T-helper 22 cell (primary cell): ENCODE measurements around the gene ZNF750.

Experiments used
- DNase-seq: peaks from one replicate; pipeline ENCODE4 v3.0.0-alpha.2; 2020; ENCODE audit warnings: low read depth

ZNF750 gene

DNA sequence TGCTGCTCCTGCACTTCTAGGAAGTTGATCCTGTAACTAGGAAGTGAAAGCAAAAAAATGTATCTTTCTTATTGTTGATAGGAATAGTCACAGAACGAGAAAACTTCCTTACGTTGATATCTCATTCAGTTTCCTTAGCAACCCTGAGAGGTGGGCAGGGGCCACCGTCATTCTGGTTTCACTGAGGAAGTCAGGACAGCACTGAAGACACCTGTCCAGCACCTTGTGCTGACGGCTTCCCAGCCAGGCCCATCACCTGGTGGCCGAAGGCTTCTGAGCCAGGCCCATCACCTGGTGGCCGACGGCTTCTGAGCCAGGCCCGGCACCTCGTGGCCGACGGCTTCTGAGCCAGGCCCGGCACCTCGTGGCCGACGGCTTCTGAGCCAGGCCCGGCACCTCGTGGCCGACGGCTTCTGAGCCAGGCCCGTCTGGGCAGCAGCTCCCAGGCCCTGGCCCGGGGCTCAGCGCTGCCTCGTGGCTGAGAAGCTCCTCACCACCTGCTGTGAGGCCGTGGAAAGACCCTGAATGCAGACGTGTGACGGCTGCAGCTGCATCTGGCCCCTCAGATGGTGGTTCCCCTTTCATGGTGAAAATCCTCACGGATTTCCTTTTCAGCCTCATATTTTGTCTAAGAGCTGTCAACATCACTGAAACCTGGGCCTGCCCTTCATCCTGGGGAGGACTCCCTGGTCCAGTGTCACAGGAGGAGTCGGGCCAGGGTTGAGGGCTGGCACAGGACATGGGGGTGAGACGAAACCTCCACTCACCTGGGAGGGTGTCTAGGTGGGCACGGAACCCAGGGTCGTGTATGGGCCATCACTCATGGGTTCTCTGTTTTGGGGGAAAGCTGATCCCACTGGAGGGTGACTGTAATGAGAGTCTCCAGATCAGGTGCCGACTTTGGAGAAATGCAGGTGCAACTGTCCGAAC is 33.0 kb upstream of the ZNF750 start:
- no peak for DNase-seq

DNA sequence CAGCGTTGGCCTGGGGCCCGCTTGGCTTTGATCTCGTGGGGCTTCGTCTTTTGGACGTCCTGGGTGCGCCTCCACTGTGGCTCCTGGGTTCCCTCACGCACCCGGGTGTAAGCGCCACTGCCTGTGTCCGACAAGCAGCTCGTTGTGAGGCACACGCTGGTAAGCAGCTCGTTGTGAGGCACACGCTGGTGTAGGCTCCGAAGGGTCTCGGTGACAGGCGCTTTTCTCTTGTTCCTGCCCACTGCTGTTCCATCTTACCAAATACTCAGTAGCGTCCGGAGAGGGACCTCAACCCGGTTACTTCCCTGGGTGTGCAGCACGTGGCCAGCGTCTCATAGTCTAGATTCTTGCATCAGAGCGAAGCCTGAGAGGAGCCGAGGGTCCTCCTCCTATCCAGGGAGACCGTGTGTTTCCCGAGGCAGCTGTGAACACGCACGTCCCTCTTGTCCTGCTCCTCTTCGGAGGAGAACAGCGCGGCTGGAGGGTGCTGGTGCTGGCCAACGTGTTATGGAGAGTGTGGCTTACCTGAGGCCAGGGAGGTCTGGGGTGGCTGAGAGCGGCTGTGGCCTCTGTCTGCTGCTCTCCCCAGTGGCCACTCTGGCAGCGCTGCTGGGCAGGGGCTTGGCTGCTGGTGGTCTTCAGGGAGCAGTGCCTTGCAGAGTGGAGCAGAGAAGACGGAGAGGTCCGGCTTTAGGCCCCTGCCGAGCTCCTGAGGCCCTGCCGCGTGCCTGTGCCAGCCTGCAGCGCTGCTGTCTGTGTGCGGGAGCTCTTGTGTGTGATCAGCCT is 32.1 kb upstream of the ZNF750 start:
- no peak for DNase-seq

DNA sequence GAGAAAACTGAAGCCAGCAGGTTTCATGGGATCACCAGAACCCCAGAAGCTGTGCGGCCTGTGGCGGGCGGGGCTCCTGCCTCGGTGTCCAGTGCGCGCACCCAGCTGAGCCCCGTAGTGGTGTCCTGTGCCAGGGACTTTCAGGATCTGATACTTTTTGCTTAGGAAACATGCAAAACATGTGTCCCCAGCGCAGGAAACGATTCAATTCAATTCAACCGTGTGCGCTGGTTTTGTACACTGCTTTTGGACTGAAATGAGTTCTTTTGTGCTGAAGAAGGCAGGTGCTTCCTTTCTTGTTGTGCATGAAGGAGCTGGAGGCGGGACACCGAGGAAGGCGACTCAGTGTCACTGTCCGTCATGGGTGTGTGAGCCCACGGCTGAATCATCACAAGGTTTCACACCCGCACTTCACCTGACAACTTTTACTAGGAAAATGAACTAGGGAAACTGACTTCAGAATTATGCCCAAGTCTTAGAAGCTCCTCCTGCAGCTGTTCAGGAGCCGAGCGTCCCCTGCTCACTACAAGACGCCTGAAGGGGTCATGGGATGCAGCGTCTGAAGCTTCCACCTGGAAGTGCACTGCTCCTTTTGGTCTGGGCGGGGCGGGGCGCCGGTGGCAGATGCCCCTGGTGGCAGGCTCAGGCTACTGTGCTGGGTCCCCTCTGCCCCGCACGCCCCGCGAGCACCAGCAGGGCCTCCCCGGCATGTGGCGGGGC is 31.4 kb upstream of the ZNF750 start:
- no peak for DNase-seq

DNA sequence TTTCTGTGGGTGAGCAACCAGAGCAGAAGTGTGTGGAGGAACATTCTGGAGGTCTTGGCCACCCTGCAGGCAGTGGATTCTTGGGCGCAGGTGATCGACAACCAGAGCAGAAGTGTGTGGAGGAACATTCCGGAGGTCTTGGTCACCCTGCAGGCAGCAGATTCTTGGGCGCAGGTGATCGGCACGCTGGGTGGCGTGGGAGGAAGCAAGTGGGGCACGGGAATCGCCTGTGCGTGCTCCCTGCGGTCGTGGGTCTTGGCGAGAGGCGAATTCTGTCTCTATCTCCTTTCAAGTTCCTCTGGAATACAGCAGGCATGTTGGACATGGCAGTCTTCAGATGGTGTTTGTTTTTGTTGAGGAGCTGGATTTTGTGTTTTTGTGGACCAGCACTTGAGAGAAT is 30.7 kb upstream of the ZNF750 start:
- DNase-seq, result no peak

DNA sequence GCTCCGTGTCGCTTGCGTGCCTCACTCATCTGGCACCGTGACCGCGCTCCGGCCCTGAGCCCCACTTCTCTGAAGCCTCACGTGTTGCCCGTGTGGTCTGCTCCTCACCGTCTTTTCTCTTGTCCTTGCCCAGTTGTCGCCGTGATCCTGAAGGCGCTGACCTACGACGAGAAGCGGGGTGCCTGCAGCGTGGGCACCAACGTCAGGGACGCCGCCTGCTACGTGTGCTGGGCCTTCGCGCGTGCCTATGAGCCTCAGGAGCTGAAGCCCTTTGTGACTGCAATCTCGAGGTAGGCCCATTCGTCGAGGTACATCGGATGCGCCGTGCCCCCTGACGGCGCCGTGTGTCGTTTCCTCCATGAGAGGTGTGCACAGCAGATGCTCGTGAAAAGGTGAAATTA is 30.3 kb upstream of the ZNF750 start:
- no peak for DNase-seq

- DNase-seq, result no peak
Observed at GRCh38 chr17:82869536-82869935, 29.7 kb upstream of the ZNF750 start.

GRCh38 chr17:82868715-82869131 is 28.9 kb upstream of the ZNF750 start:
- no peak for DNase-seq

- DNase-seq, result no peak
Observed at GRCh38 chr17:82867763-82868325, 28.0 kb upstream of the ZNF750 start.

DNA sequence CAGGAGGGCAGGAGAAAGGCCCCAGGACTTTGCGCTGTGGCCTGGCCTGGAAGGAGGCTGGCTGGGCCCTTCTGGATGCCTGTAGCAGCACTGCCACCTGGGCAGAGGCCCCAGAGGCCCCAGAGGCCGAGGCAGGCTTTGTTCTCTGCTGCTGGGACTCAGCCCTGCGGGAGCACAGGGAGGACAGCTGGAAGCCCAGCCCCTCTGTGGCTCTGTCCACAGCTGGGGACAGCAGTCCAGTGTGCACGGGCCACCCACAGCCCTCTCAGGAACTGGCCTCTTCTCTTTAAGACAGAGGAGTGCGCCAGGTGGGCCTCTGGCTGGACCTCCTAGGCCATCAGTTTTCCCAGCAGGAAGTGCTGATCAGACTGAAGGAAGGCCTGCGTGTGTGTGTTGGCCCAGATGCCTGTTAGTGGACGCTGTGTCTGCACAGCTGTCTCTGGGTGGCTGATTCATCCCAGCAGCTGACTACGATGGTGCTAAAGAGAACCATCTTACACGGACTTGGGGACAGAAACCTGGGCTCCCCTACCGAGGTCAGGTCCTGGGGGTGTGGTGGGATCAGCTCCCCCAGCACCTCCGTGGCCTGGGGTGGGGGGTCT is 26.9 kb upstream of the ZNF750 start:
- DNase-seq, result no peak

DNA sequence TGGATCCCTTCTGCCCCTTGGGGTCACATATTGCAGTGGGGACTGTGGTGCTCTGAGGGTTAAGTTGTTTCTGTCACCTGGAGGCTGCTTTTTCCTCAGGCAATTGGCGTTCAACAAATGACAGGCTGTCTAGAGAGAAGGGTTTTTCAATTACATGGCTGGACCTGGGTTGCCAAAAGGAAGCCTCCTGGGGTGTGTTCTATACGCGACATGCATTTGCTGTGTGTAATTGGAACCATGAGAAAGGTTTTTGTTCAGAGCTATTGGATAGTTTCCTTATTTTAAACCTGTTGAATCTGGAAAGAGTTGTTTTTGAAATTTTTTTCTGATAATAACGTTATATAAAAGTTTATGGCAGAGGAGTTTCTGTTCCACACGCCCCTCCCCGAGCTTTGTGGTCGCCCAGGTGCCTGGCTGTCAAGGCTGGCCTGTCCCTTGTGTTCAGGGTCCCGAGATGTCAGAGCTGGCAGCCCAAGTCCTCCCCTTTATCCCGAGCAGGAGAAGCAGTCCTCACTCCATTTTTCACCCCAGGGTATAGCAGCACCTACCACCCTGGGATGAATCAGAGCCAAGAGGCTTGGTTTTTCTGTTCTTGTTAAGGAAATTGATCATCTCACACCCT is 26.1 kb upstream of the ZNF750 start:
- DNase-seq, result no peak

DNA sequence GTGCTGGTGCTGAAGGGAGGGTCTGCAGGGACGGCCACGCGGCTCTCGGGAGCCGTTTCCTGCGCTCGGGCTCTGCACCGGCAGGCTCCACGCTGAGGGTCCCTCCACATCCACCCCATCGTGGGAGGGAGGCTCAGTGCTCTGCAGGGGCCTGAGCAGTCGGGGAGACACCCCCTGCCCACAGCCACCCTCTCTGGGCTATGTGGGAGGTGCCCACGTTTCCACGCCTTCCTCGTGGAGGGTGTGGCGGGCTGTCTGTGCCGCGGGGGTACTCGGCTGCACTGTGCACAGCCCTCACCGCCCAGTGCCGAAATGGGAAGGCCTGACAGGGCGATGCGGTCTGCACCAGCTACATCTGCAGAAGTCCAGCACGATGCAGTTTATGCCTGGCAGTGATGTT is 25.5 kb upstream of the ZNF750 start:
- DNase-seq, result no peak

- no peak for DNase-seq
Observed at GRCh38 chr17:82864713-82865248, 25.0 kb upstream of the ZNF750 start.

GRCh38 chr17:82863941-82864712 is 24.3 kb upstream of the ZNF750 start:
- peak; percentile 84 for DNase-seq

DNA sequence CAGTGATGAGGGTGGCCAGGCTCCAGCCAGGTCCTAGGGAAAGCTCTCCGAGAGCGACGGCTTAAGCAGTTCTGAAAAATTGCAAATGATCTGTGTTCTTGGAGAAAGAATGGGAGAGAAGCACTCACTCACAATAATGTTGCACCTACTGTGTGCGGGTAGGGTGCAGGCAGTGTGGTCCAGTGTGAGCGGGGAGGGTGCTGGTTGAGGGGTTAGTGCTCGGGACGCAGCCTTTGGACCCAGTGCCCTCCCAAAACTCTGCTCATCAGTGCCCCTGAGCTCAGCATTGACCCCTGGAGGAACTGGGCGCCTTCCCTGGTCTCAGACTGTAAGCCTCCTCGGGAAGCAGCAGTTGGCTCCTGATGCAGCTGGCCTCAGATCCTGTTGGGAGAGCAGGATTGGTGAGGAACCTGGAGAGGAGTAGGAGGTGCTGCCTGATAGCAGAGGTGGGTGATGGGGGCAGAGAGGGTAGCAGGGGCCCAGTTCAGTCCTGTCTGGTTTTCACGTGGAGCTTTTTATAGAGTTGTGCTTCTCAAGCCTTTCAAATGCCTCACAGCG is 23.6 kb upstream of the ZNF750 start:
- no peak for DNase-seq

DNA sequence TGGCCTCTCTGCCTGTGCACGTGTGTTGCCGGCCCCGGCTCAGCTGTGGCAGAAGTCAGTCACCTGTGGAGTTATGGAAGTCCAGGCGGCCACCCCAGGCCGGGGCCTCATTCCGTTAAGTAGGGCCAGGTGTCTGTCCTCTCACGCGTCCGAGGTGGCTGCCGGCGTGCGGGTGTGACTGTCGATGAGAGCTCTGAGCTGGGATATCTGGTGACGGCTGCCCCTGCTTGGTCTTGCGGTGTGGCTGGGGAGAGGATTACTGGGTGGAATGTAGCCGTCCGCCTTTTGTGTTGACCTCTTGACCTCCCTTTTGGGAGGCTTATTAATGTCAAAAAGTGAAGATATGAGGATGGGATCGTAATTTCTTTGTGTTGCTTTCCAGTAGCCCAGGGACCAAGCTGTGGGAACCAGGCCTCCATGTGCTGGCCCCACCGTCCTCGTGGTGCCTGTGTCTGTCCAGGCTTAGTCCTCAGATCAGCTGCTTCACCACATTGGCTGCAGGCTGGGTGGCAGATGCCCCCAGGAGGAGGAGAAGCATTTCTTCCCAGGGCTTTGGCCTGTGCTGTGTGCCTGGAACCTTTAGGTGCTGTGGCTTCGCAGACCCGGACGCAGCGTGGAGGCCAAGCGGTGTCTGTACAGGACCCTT is 23.0 kb upstream of the ZNF750 start:
- no peak for DNase-seq

DNA sequence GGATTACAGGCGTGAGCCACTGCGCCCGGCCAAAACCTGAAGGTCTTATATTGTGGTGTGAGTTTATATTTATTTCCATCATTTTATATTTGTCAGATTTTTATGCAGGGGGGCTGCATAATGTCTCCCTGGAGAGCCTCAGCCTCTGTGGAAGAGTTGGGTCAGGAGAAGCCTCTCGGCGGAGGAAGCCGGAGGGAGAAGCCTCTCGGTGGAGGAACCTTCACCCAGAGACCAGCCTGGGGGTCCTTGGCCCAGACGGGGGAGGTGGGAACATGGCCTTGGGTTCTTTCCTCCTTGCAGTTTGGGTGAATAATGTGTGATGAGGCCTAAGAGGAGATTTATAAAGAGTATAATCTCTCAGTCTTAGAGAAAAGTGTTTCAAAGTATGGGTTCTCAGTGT is 22.4 kb upstream of the ZNF750 start:
- DNase-seq, result no peak

DNA sequence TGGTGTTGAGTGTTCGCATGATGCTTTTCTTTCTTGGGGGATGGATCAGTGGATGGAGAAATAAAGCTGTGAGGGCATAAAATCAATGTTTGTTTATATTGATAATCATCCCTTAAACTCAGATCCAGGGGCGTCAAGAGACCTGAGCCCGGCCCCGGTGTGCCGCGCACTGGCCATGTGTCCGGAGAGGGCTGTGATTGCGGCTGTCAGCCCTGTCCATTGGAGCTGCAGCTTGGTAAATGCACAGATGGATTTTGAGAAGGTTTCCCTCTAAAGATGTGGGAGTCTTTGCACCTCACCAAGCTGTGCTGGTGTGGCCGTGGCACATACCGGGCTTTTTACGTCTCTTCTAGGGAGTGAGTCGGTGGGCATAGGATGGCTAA is 21.6 kb upstream of the ZNF750 start:
- no peak for DNase-seq

- DNase-seq, result no peak
Observed at GRCh38 chr17:82860606-82861392, 21.0 kb upstream of the ZNF750 start.
